ENCODE measurements around the gene GK.
"Not testable (repeated sequence)": the region's sequence is repeated elsewhere in the genome, so short reads cannot be mapped to it uniquely, and the experiment has no call there.

The GK gene

GRCh38 chrX:30654989-30655607 is 1.9 kb downstream of the GK start:
- no peak for DNase-seq

GRCh38 chrX:30655991-30656390 is 2.8 kb downstream of the GK start:
- no peak for DNase-seq

- DNase-seq, result no peak
These were observed 4.3 kb downstream of the GK start for GRCh38 chrX:30657196-30658161.

- no peak for DNase-seq
These were observed 6.2 kb downstream of the GK start for GRCh38 chrX:30659421-30659820.

GRCh38 chrX:30661228-30661627 is 8.0 kb downstream of the GK start:
- no peak for DNase-seq

- DNase-seq, result no peak
These were observed 10.1 kb downstream of the GK start for GRCh38 chrX:30663322-30663721.

GRCh38 chrX:30665471-30665870 is 12.2 kb downstream of the GK start:
- no peak for DNase-seq

- no peak for DNase-seq
These were observed 12.9 kb downstream of the GK start for GRCh38 chrX:30666094-30666493.

GRCh38 chrX:30668581-30668980 is 15.4 kb downstream of the GK start:
- no peak for DNase-seq

- DNase-seq, result not testable (repeated sequence)
These were observed 18.0 kb downstream of the GK start for GRCh38 chrX:30671189-30671588.

- no peak for DNase-seq
These were observed 20.0 kb downstream of the GK start for GRCh38 chrX:30673127-30673796.

GRCh38 chrX:30673884-30674598 is 20.8 kb downstream of the GK start:
- DNase-seq, result no peak

GRCh38 chrX:30674799-30675198 is 21.6 kb downstream of the GK start:
- no peak for DNase-seq

- DNase-seq, result no peak
These were observed 26.1 kb downstream of the GK start for GRCh38 chrX:30679369-30679768.

- DNase-seq, result no peak
These were observed 27.4 kb downstream of the GK start for GRCh38 chrX:30680618-30681017.

- DNase-seq, result no peak
These were observed 35.4 kb downstream of the GK start for GRCh38 chrX:30688641-30689040.

- DNase-seq, result no peak
These were observed 35.9 kb downstream of the GK start for GRCh38 chrX:30689116-30689515.

- DNase-seq, result no peak
These were observed 37.1 kb downstream of the GK start for GRCh38 chrX:30690330-30690729.

- no peak for DNase-seq
These were observed 40.9 kb downstream of the GK start for GRCh38 chrX:30693999-30694650.

GRCh38 chrX:30702736-30703135 is 49.5 kb downstream of the GK start:
- DNase-seq, result no peak

- DNase-seq, result no peak
These were observed 53.1 kb downstream of the GK start for GRCh38 chrX:30706216-30706775.

- no peak for DNase-seq
These were observed 59.0 kb downstream of the GK start for GRCh38 chrX:30712214-30712613.

Data from midbrain (tissue), 1 donor.